ENCODE results near the gene TMEM225B.

GRCh38 chr7:99626661-99627060 lies 28.6 kb downstream of the TMEM225B start:
- no peak for TF ChIP-seq EZH2 (IDR thresholded peaks at IDR 0.05; ENCODE audit: low read length, unreplicated experiment)
- TF ChIP-seq CTCF (conservative IDR thresholded peaks at IDR 0.05; ENCODE audit: low read depth, low read length) = no peak

All from PC-3 (cell line).